GM20431 (cell line): ENCODE measurements around the gene ZNF804A.

ENCODE experiments used
- in situ Hi-C: fragments of 300-500 bp; cut with MseI, MboI; formaldehyde crosslinking; loops from one replicate; pipeline ENCODE4 v1.15.0; 2020; ENCODE audit warnings: low sequenced_read_pairs; ENCODE audit not compliant: unreplicated experiment

The ZNF804A gene

GRCh38 chr2:184602734-184603133 is 4.4 kb downstream of the ZNF804A start:
- in situ Hi-C loops, result no loop called here

GRCh38 chr2:184610891-184611290 is 12.6 kb downstream of the ZNF804A start:
- in situ Hi-C loops, result no loop called here

DNA sequence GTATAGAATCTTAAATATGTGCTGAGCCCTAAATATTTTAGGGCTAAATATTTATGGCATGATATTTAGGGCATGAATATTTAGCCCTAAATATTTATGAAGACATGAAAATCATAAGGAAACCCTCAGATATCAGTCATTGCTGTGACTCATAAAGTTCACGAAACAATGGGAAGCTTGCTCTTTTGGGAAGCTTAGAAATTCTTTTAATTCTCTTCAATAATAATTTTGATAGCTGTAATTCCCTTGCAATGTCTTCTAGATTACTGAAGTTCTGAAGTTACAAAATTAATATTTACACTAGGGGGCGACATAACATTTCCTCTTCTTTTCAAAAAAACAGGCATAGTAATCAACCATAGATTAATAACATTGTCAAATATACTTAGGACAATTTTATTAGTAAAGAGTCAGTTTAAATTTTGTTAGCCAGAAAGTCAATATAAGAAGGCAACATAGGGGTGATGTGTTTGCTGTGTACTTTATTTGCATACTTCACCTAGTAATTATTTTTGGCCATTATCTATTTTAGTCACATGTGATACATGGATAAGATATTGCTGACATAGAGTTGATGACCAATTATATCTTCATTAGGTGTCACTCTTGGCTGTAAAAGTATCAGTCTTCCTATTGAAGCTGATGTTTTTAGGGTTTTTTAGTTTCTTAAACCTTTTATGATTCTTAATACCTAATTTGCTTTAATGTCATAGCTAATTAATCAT is 13.2 kb downstream of the ZNF804A start:
- in situ Hi-C loops, result no loop called here

DNA sequence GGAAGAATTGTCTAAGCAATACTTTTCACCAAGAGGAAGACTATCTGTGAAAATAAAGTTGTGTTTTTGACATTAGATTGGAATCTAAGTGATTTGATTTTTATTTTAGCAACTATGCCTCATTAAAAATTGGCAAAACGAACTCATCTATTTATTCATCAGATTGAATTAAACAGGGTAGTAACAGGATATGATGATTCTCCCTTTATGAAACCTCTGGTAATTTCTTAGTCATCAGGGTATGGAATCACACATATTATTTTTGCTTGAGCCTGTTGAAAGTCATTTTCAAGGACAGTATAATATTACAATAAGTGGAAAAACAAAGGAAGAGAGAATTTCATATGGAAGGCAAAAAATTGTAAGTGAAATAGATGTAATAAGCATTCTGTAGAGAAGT is 22.0 kb downstream of the ZNF804A start:
- in situ Hi-C loops, result no loop called here

DNA sequence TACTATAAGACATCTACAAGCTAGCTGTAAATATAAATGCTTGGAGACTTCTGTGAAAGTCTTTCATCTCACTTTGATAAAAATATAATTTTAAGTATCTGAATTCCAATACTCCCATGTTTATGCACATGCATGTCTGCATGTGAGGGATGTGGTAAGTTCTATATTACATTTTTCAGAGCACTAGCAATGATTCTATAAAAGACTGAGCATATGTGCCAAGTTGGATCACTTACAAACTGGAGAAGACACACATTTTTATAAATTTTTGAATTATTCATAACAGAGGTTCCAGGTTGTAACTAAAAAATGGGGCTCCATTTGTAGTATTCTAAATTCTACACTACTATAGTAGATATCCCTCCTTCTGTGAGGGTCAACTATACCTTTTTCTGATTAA is 26.0 kb downstream of the ZNF804A start:
- in situ Hi-C loops, result no loop called here

DNA sequence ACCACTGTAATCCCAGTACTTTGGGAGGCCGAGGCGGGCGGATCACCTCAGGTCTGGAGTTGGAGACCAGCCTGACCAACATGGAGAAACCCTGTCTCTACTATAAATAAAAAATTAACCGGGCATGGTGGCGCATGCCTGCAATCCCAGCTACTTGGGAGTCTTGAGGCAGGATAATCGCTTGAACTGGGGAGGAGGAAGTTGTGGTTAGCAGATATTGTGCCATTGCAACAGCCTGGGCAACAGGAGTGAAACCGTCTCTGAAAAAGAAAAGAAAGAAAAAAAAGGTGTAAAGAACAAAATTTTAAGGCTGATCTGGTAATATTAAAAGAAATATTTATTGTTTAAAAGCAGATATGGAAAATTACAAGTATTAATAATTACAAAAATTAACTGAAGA is 29.7 kb downstream of the ZNF804A start:
- in situ Hi-C loops, result no loop called here

DNA sequence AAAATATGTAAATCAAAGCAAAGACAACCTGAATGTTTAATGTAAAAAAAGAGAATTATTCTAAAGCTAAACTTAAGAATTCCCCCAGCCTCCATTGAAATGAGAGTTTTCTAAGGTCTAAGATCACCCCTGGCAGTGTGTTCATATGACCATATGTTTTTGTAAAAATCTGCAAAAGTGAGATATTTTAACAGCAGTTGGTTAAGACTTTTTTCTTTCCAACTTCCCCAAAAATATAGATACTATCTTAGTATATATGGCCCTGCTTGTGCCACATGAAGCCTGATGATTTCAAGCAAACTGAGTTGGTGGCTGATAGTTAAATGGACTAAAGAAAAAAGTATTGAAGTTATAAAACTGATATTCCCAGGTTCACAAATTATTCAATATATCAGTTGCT is 35.4 kb downstream of the ZNF804A start:
- in situ Hi-C loops, result no loop called here

DNA sequence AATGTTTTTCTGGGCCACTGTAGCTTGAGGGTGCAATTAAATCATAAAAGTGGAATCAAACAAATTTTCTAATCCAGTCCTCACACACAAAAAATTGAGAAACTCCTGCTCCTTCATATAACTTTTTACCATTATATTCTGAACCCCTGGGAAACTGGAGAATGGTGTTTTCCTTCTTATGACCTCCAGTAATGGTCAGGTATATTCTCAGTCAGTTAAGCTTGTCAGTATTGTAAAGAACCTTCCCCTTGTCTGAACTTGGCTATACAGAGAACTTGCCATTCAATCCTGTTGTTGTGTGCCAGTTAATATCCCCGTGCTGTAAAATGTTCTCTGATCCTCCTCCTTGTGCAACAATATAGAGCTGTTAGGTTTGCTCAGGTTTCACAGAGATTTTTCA is 39.5 kb downstream of the ZNF804A start:
- in situ Hi-C loops, result no loop called here

GRCh38 chr2:184644685-184645084 is 46.4 kb downstream of the ZNF804A start:
- in situ Hi-C loops, result no loop called here

DNA sequence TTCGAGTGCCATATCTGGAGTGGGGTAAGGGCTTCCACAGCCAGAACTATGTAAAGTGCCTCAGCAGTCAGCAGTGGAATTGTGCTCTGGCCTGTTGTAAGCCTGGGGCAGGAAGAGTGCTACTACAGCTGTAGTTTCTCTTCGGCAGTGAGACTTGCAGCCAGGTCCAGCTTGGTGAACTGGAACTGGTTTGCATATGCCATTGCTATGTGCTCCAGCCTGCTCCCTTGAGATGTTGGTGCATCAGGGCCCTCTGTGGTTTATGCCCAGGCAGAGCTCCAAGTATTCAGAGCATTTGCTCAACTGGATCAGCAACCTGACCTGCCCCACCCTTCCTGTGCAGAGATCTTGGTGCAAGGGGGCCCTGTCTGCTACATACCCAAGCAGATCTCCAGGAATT is 47.8 kb downstream of the ZNF804A start:
- in situ Hi-C loops, result no loop called here

DNA sequence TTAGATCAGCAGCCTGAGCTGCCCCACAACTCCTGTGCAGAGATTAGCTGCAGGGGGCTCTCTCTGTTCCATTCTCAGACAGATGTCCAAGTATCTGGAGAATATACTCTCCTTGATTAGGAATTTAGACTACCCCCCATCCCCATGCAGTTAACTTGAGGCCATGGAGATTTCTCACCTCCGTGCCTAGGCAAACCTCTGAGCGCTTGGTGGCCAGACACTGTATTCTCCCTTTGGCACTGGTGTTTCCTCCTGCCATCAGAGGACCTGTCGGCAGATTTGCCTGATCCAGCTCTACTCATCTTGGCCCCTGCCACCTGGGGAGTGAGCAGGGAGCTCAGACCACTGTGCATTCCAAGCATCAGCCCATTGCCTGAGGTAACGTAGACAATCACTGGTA is 48.3 kb downstream of the ZNF804A start:
- in situ Hi-C loops, result no loop called here

DNA sequence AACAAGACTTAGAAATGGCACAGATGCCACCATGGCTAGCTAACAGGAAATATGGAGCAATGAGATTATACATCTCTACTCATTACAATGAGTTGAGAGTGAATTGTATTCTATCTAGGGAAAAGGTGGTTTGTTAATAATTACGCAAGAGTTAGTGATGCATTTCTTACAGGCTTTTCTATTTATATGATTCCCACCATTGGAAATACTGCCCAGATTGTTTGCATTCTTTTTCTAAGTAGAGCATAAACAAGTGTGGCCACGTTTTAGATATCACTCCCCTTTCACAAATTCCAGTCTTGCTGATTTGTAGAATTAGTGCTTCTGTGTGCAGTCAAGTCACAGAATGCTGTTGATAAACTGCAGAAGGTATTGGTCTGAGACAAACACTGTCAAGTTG is 56.6 kb downstream of the ZNF804A start:
- in situ Hi-C loops, result no loop called here

GRCh38 chr2:184677171-184677570 is 78.8 kb downstream of the ZNF804A start:
- in situ Hi-C loops, result no loop called here

DNA sequence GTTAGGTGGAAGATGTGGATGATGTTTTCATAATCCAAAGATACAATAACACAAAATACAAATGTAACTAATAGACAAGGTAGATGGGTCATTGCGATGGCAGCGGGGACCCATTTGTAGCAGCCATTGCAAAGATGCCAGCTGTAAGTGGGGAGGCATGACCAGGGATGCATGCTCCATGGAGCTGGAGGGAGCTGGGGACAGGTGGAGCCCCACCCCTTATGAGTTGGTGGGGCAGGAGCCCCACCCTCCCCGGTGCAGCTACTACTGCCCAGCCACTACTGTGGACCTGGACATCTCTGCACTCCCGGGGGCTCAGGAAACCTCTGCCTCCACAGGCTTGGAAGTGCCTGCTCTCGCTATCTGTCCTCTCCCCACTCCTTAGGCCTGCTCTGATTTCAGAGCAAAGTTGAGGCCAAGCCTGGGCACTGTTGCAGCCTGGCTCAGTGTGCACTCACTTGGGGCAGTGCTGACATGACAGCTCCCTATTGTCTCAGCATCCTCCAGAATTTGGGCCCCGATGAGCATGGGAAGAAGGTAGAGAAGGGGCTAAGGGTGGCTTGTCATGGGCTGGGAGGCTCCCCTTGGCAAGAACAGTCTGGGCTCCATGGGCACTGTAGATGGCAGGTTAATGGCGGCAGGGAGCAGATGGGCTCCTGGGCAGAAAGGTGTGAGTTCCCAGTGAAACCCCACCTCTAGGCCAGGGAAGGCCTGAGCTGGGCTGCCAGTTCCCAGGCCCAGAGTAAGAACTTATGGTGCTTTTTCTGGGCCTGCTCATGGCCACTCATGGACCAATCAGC is 81.1 kb downstream of the ZNF804A start:
- in situ Hi-C loops, result no loop called here

DNA sequence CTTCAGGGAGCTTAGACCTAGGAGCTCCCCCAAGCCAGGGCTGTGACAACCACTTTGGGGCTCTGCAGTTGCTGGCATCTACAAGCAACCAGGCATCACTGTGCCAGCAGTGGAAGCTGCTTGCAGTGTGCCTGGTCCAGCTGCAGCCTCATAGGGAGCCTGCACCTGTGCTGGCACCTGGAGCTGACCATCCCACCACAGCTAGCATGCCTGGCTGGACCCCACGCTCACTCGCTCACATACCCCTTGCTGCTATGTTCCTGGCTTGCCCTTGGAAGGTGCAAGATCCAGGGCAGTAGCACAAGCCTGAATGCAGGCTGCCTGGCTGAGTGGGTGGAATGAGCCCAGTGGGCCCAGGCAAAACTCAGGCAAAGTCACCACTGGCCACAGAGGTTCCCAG is 82.5 kb downstream of the ZNF804A start:
- in situ Hi-C loops, result no loop called here

GRCh38 chr2:184681642-184682321 is 83.5 kb downstream of the ZNF804A start:
- in situ Hi-C loops, result no loop called here

DNA sequence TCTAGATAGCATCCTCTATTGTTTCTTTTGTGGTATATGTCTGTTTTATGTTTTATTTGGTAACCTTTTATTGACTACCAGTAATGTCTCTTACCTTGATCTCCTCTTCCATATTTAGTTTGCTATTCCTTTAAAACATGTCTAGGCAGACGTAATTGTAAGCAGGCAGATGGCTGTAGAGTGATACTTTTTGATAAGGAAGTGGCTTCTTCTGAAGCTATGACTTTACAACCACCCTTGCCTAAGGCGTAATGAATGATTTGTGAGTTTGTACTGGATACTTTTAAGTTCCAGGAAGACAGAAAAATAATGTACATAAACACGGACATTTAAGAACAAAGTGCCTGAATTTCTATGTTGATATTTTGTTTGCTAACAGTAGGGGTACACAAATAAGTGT is 85.6 kb downstream of the ZNF804A start:
- in situ Hi-C loops, result no loop called here

- in situ Hi-C loops, result no loop called here
These were observed 87.9 kb downstream of the ZNF804A start for GRCh38 chr2:184685999-184686841.

DNA sequence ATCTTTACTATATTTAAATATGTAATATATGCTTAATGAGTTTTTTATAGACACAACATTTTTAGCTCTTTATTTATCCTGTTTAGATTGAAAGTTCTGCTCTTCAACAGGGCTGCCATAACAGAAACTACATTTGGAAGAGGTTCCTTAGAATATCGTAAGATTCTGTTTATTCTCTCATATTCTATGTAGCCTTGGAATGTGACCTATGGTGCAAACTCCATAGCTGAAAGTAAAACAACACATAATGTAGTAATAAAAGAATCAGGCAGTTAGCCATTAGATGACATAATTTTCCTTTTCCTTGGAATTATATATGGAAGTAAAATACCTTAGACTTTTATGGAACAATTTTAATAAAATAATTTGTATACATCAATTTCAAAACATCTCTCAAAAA is 91.3 kb downstream of the ZNF804A start:
- in situ Hi-C loops, result no loop called here

- in situ Hi-C loops, result no loop called here
These were observed 93.9 kb downstream of the ZNF804A start for GRCh38 chr2:184692141-184692734.
